Measurements from ENCODE around the gene AP1G2. TPM values are rescaled to one million over a fixed set of nuclear protein-coding genes. Genes with fewer than 3 reads are reported as not detected.
A peak's percentile ranks its signal among the peaks of the same experiment; 100 is the strongest.

AP1G2 gene
- total RNA-seq, 1 experiment from 2014 or later, result 155 TPM

- POLR2A ChIA-PET, result interaction anchor here (0.7 to 1.2 kb wide), 2 partner anchors 11 to 22 kb away, joined by 3 to 6 read pairs; no protein-coding TSS in a partner anchor
- Histone ChIP-seq H3K9me2 (ENCODE audit: insufficient read depth) (no peaks in the 10 kb centered on the region), H2AFZ (ENCODE audit: low read depth, low read length, poor library complexity, severe bottlenecking) (no peak overlapping the region), H4K20me1 (ENCODE audit: insufficient read depth) (no peaks in the 10 kb centered on the region), H3K4me3 (replicated peaks in 1 of 2; ENCODE audit: low read depth in 1 of 2, low read length in 2 of 2) (peak overlapping the region; percentile 85 to 88), H3K79me2 (ENCODE audit: insufficient read depth, low read length) (peaks cover 10% of the 10 kb centered on the region; the same call in 1 of the 2 replicates), H3K9me3 (ENCODE audit: control insufficient read depth in 1 of 2, insufficient read depth in 1 of 2, low read depth in 1 of 2, low read length in 2 of 2) (no peaks in the 10 kb centered on the region), H3K4me1 (ENCODE audit: control insufficient read depth in 1 of 2, insufficient read depth in 2 of 2, low read length in 2 of 2) (peaks cover 26 to 34% of the 10 kb centered on the region in 2 experiments), H3K27ac (ENCODE audit: low read depth, low read length) (peak overlapping the region; percentile 86; the same call in 1 of the 2 replicates), H3K27me3 (ENCODE audit: insufficient read depth, low read length) (no peaks in the 10 kb centered on the region), H3K9ac (ENCODE audit: low read length) (peak overlapping the region; percentile 80), H3K36me3 (ENCODE audit: control insufficient read depth in 1 of 2, insufficient read depth in 2 of 2, low read length in 2 of 2) (peaks cover 9% of the 10 kb centered on the region in 2 experiments; a peak in 3 of 4 replicates), H3K4me2 (ENCODE audit: low read length) (peak overlapping the region; percentile 89)
- ATAC-seq (no peak), DNase-seq (ENCODE audit: low read depth, low spot score) (no peak)
- intact Hi-C loops (cut with micrococcal nuclease), result no loop called here
- CTCF ChIA-PET, result interaction anchor here (1.1 to 3.6 kb wide), 2 partner anchors 22 to 344 kb away, joined by 3 to 13 read pairs; no protein-coding TSS in a partner anchor
- BruUV-seq (replicated peaks), result no TSS peak
- TF ChIP-seq ELF1 (IDR thresholded peaks at IDR 0.05; ENCODE audit: borderline replicate concordance, low read depth) (no peak), YY1 (IDR thresholded peaks at IDR 0.05; ENCODE audit: extremely low read depth, insufficient replicate concordance, low read depth, low read length) (no peak), CBX3 (IDR thresholded peaks at IDR 0.05; ENCODE audit: low read depth) (no peak), ZBTB33 (IDR thresholded peaks at IDR 0.05; ENCODE audit: extremely low read depth, insufficient replicate concordance, low read length) (no peak), POLR2A (IDR thresholded peaks at IDR 0.05; ENCODE audit: borderline replicate concordance, extremely low read depth, insufficient read depth, insufficient read length) (no peak), ZNF274 (IDR thresholded peaks at IDR 0.05; ENCODE audit: low read depth, low read length) (no peak), POLR2AphosphoS5 (IDR thresholded peaks at IDR 0.05; ENCODE audit: low read depth, low read length) (no peak), MAX (IDR thresholded peaks at IDR 0.05) (no peak), CEBPB (IDR thresholded peaks at IDR 0.05; ENCODE audit: low read depth) (no peak), ATF3 (IDR thresholded peaks at IDR 0.05) (no peak), SIN3A (IDR thresholded peaks at IDR 0.05; ENCODE audit: low read depth) (no peak), CTCF (IDR thresholded peaks at IDR 0.05 in 2 of 3, conservative IDR thresholded peaks at IDR 0.05 in 1 of 3; ENCODE audit: borderline replicate concordance in 1 of 3, insufficient read depth in 1 of 3, low read depth in 2 of 3, low read length in 2 of 3) (no peak)
- RAD21 ChIA-PET (ENCODE audit: low non-redundant PET in 1 of 2, low total read pairs in 2 of 2, uncharacterized antibody in 2 of 2, unreplicated experiment in 2 of 2), result no interaction called here
These were observed 1.3 kb downstream of the AP1G2 start for GRCh38 chr14:23566112-23566777.
